RWPE2 (cell line): ENCODE measurements around the gene XIAP.

Experiments
- ATAC-seq: fragments of 200-7000 bp; cut with Tn5 transposase; 3 replicates; pipeline ENCODE4 v1.9.1; 2021; ENCODE audit warnings: low read depth
- DNase-seq: peaks from one replicate; pipeline ENCODE4 v3.0.0-alpha.2; 2020; ENCODE audit warnings: low spot score
- H3K27ac ChIP-seq: fragments of 450-650 bp; 2 replicates; pipeline ENCODE4 v1.5.1; 2017; ENCODE audit warnings: mild to moderate bottlenecking; ENCODE audit not compliant: poor library complexity, severe bottlenecking
- H3K27me3 ChIP-seq: fragments of 250-450 bp; sonication (Bioruptor Pico); 2 replicates; pipeline ENCODE4 v1.5.1; 2021; ENCODE audit warnings: mild to moderate bottlenecking, moderate library complexity; ENCODE audit not compliant: insufficient read depth, poor library complexity, severe bottlenecking
- H3K36me3 ChIP-seq: fragments of 250-450 bp; sonication (Bioruptor Pico); 2 replicates; pipeline ENCODE4 v1.5.1; 2020; ENCODE audit warnings: low read depth, mild to moderate bottlenecking, moderate library complexity
- H3K4me1 ChIP-seq: fragments of 250-450 bp; sonication (Bioruptor Pico); 2 replicates; pipeline ENCODE4 v1.5.1; 2021; ENCODE audit warnings: mild to moderate bottlenecking, moderate library complexity; ENCODE audit not compliant: insufficient read depth, poor library complexity, severe bottlenecking
- H3K4me3 ChIP-seq: fragments of 250-450 bp; sonication (Bioruptor Pico); 2 replicates; pipeline ENCODE4 v1.5.1; 2021; ENCODE audit warnings: mild to moderate bottlenecking, moderate library complexity; ENCODE audit not compliant: severe bottlenecking
- H3K9me3 ChIP-seq: fragments of 250-450 bp; sonication (Bioruptor Pico); 2 replicates; pipeline ENCODE4 v1.5.1; 2021; ENCODE audit warnings: mild to moderate bottlenecking, moderate library complexity; ENCODE audit not compliant: severe bottlenecking
- TF ChIP-seq, protein P1 (sequence below): fragments of 450-650 bp; IDR thresholded peaks from one replicate; pipeline ENCODE4 v1.5.1; 2017; ENCODE audit warnings: mild to moderate bottlenecking, moderate library complexity; ENCODE audit not compliant: poor library complexity, severe bottlenecking

Gene XIAP

DNA sequence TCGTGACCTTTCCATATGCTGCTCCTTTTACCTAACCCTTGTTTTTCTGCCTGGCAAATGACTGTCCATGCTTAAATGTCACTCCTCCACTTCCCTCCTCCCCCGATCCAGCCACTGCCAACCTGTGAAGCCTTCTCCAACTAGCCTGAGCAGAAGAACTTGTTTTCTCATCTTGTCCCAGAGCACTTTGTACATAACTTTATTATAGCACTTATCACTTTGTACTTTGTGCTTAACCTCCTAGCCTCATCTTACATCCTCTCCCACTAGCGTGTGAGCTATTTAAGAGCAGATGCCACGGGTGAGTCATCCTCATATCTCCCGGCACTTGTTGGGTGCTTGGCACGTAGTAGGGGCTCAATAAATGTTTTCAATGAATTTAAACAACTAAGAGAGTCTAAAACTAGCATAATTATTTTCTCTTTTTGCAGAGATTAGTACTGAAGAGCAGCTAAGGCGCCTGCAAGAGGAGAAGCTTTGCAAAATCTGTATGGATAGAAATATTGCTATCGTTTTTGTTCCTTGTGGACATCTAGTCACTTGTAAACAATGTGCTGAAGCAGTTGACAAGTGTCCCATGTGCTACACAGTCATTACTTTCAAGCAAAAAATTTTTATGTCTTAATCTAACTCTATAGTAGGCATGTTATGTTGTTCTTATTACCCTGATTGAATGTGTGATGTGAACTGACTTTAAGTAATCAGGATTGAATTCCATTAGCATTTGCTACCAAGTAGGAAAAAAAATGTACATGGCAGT is 46.9 kb downstream of the XIAP start:
- H3K4me1 ChIP-seq, result no peaks in the 10 kb centered on the region
- H3K9me3 ChIP-seq, result no peaks in the 10 kb centered on the region
- no peak overlapping the region for H3K4me3 ChIP-seq
- no peaks in the 10 kb centered on the region for H3K27me3 ChIP-seq
- TF ChIP-seq, protein P1, sequence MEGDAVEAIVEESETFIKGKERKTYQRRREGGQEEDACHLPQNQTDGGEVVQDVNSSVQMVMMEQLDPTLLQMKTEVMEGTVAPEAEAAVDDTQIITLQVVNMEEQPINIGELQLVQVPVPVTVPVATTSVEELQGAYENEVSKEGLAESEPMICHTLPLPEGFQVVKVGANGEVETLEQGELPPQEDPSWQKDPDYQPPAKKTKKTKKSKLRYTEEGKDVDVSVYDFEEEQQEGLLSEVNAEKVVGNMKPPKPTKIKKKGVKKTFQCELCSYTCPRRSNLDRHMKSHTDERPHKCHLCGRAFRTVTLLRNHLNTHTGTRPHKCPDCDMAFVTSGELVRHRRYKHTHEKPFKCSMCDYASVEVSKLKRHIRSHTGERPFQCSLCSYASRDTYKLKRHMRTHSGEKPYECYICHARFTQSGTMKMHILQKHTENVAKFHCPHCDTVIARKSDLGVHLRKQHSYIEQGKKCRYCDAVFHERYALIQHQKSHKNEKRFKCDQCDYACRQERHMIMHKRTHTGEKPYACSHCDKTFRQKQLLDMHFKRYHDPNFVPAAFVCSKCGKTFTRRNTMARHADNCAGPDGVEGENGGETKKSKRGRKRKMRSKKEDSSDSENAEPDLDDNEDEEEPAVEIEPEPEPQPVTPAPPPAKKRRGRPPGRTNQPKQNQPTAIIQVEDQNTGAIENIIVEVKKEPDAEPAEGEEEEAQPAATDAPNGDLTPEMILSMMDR, result no peak
- ATAC-seq (no peak), DNase-seq (no peak)
- peaks cover 15% of the 10 kb centered on the region for H3K36me3 ChIP-seq
- H3K27ac ChIP-seq, result no peak overlapping the region

DNA sequence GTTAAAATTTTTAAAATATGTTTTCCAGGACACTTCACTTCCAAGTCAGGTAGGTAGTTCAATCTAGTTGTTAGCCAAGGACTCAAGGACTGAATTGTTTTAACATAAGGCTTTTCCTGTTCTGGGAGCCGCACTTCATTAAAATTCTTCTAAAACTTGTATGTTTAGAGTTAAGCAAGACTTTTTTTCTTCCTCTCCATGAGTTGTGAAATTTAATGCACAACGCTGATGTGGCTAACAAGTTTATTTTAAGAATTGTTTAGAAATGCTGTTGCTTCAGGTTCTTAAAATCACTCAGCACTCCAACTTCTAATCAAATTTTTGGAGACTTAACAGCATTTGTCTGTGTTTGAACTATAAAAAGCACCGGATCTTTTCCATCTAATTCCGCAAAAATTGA is 49.7 kb downstream of the XIAP start:
- H3K9me3 ChIP-seq, result no peaks in the 10 kb centered on the region
- TF ChIP-seq, protein P1, result no peak
- no peaks in the 10 kb centered on the region for H3K4me1 ChIP-seq
- DNase-seq, result no peak
- peaks cover 9% of the 10 kb centered on the region for H3K36me3 ChIP-seq
- no peak for ATAC-seq
- H3K4me3 ChIP-seq, result no peak overlapping the region
- no peaks in the 10 kb centered on the region for H3K27me3 ChIP-seq
- H3K27ac ChIP-seq, result no peak overlapping the region

DNA sequence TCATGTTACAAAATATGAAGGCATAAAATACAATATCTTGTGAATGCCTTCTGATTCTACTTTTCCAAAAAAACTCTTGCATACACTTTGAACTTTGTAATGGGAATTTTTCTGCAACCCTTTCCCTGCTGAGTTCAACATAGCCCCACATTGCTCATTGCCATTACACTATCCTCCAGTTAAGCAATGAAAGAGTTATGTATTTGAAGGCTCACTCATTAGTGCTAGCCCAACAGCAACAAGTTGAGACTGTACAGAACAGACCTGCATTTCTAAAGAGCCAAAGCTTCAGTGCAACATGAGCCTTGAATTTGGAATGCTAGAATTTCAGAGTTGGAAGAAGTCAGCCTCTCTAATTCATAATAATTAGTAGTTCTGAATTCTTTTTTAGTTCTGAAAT is 57.2 kb downstream of the XIAP start:
- no peak for DNase-seq
- ATAC-seq, result no peak
- no peak overlapping the region for H3K4me3 ChIP-seq
- no peaks in the 10 kb centered on the region for H3K27me3 ChIP-seq
- H3K36me3 ChIP-seq, result no peaks in the 10 kb centered on the region
- H3K4me1 ChIP-seq, result no peaks in the 10 kb centered on the region
- H3K9me3 ChIP-seq, result no peaks in the 10 kb centered on the region
- TF ChIP-seq, protein P1, result no peak
- H3K27ac ChIP-seq, result no peak overlapping the region

DNA sequence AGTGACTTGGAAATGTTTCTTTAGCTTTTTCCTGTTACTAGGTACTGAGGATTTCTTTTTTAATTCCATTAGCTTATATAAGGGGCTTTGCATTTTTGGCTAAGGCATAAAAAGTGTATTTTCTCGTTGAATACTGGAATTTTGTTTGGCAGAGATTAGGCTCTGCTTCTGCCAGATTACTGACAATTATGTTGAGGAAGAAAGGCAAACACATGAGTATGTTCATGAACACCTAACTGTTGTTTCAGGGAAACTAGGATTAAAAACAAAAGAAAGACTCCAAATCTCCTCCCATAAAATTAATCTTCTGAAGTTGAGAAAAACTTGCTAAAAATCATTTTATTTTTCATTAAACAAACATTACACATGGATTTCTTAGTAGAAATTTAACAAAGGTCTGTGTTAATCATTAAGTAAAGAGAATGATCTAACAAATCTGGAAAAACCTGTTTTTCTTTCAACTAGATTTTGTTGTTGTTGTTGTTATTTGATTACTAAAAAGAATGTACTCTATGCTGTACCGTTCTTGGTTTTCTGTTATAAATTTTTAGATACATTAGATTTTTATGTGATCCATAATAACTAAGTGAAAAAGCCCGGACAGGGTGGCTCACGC is 58.4 kb downstream of the XIAP start:
- DNase-seq (no peak), ATAC-seq (no peak)
- Histone ChIP-seq H3K27ac (no peak overlapping the region), H3K27me3 (no peaks in the 10 kb centered on the region), H3K4me1 (no peaks in the 10 kb centered on the region), H3K36me3 (no peaks in the 10 kb centered on the region), H3K4me3 (no peak overlapping the region), H3K9me3 (no peaks in the 10 kb centered on the region)
- TF ChIP-seq, protein P1, result no peak
